ENCODE data around the gene HTR1D.

Gene HTR1D

GRCh38 chr1:23168445-23169194, 48.7 kb downstream of the HTR1D start, which contains the start of gene LUZP1:
Gene LUZP1, minus strand, starts transcription at chr1:23168856.
- in situ Hi-C loops (cut with MboI; ENCODE audit: low pct_unique_long_range_greater_than_20kb, low sequenced_read_pairs): no loop called here
- peak; percentile 94 for DNase-seq

GRCh38 chr1:23168079-23168444, 49.2 kb downstream of the HTR1D start:
- no peak for DNase-seq
- in situ Hi-C loops (cut with MboI; ENCODE audit: low pct_unique_long_range_greater_than_20kb, low sequenced_read_pairs): no loop called here

GRCh38 chr1:23167353-23168078, 49.8 kb downstream of the HTR1D start:
- in situ Hi-C loops (cut with MboI; ENCODE audit: low pct_unique_long_range_greater_than_20kb, low sequenced_read_pairs): no loop called here
- DNase-seq: peak; percentile 50

- DNase-seq: no peak
- in situ Hi-C loops (cut with MboI; ENCODE audit: low pct_unique_long_range_greater_than_20kb, low sequenced_read_pairs): no loop called here
Measured at GRCh38 chr1:23166854-23167253, 50.4 kb downstream of the HTR1D start.

- in situ Hi-C loops (cut with MboI; ENCODE audit: low pct_unique_long_range_greater_than_20kb, low sequenced_read_pairs): no loop called here
- peak; percentile 47 for DNase-seq
Measured at GRCh38 chr1:23163395-23163794, 53.9 kb downstream of the HTR1D start.

- no peak for DNase-seq
- in situ Hi-C loops (cut with MboI; ENCODE audit: low pct_unique_long_range_greater_than_20kb, low sequenced_read_pairs): no loop called here
Measured at GRCh38 chr1:23159963-23160877, 57.1 kb downstream of the HTR1D start.

GRCh38 chr1:23156940-23157339, 60.4 kb downstream of the HTR1D start:
- in situ Hi-C loops (cut with MboI; ENCODE audit: low pct_unique_long_range_greater_than_20kb, low sequenced_read_pairs): no loop called here
- DNase-seq: no peak

- in situ Hi-C loops (cut with MboI; ENCODE audit: low pct_unique_long_range_greater_than_20kb, low sequenced_read_pairs): no loop called here
- DNase-seq: no peak
Measured at GRCh38 chr1:23152966-23153684, 64.2 kb downstream of the HTR1D start.

GRCh38 chr1:23150742-23151141, 66.6 kb downstream of the HTR1D start:
- DNase-seq: no peak

GRCh38 chr1:23150125-23150524, 67.2 kb downstream of the HTR1D start:
- no peak for DNase-seq
- in situ Hi-C loops (cut with MboI; ENCODE audit: low pct_unique_long_range_greater_than_20kb, low sequenced_read_pairs): no loop called here

More at GRCh38 chr1:23150742-23151141, 66.6 kb downstream of the HTR1D start:
- in situ Hi-C loops (cut with MboI; ENCODE audit: low pct_unique_long_range_greater_than_20kb, low sequenced_read_pairs): no loop called here

GRCh38 chr1:23149114-23149513, 68.2 kb downstream of the HTR1D start:
- peak; percentile 23 for DNase-seq
- in situ Hi-C loops (cut with MboI; ENCODE audit: low pct_unique_long_range_greater_than_20kb, low sequenced_read_pairs): no loop called here

GRCh38 chr1:23148084-23148483, 69.2 kb downstream of the HTR1D start:
- in situ Hi-C loops (cut with MboI; ENCODE audit: low pct_unique_long_range_greater_than_20kb, low sequenced_read_pairs): no loop called here
- no peak for DNase-seq

All from KBM-7 (cell line).